ENCODE data around the gene ARF1.

GRCh38 chr1:228096416-228097332 lies 14.2 kb downstream of the ARF1 start:
- TF ChIP-seq CTCF (IDR thresholded peaks at IDR 0.05): no peak
- TF ChIP-seq POLR2A (IDR thresholded peaks at IDR 0.05): no peak
- no peak for TF ChIP-seq EP300 (IDR thresholded peaks at IDR 0.05)
- TF ChIP-seq POLR2AphosphoS5 (IDR thresholded peaks at IDR 0.05): no peak
